ACHN (cell line): ENCODE measurements around the gene ZGPAT.

Source experiments
- DNase-seq: peaks from one replicate; pipeline ENCODE4 v3.0.0-alpha.2; 2015
- in situ Hi-C: cut with HindIII; loops from 2 replicates; pipeline ENCODE4 v1.10.0; 2017; ENCODE audit warnings: low sequenced_read_pairs, low pct_ligation_motif_present, low pct_unique_long_range_greater_than_20kb

ZGPAT gene

GRCh38 chr20:63675681-63676368 is 32.0 kb upstream of the ZGPAT start:
- in situ Hi-C loops: no loop called here
- DNase-seq: no peak

GRCh38 chr20:63678071-63678470 is 29.8 kb upstream of the ZGPAT start:
- no peak for DNase-seq

GRCh38 chr20:63678667-63679465 is 29.0 kb upstream of the ZGPAT start:
- in situ Hi-C loops: no loop called here
- DNase-seq: no peak

More at GRCh38 chr20:63678071-63678470, 29.8 kb upstream of the ZGPAT start:
- in situ Hi-C loops: no loop called here

GRCh38 chr20:63679799-63680305 is 28.0 kb upstream of the ZGPAT start:
- in situ Hi-C loops: no loop called here
- DNase-seq: no peak

- in situ Hi-C loops: no loop called here
- no peak for DNase-seq
Observed at GRCh38 chr20:63680427-63680826, 27.4 kb upstream of the ZGPAT start.

- DNase-seq: no peak
- in situ Hi-C loops: no loop called here
Observed at GRCh38 chr20:63680857-63681608, 26.8 kb upstream of the ZGPAT start.

GRCh38 chr20:63681609-63682142 is 26.2 kb upstream of the ZGPAT start:
- no peak for DNase-seq
- in situ Hi-C loops: no loop called here

GRCh38 chr20:63682384-63683139 is 25.3 kb upstream of the ZGPAT start:
- in situ Hi-C loops: no loop called here
- peak; percentile 98 for DNase-seq

- DNase-seq: no peak
- in situ Hi-C loops: no loop called here
Observed at GRCh38 chr20:63685269-63686026, 22.4 kb upstream of the ZGPAT start.

- DNase-seq: no peak
- in situ Hi-C loops: no loop called here
Observed at GRCh38 chr20:63686094-63686491, 21.7 kb upstream of the ZGPAT start.

GRCh38 chr20:63686492-63687321 is 21.1 kb upstream of the ZGPAT start:
- in situ Hi-C loops: no loop called here
- no peak for DNase-seq

- in situ Hi-C loops: no loop called here
- DNase-seq: no peak
Observed at GRCh38 chr20:63687419-63688178, 20.2 kb upstream of the ZGPAT start.

GRCh38 chr20:63688228-63689045 is 19.4 kb upstream of the ZGPAT start:
- no peak for DNase-seq
- in situ Hi-C loops: no loop called here

- in situ Hi-C loops: no loop called here
- no peak for DNase-seq
Observed at GRCh38 chr20:63689046-63690002, 18.5 kb upstream of the ZGPAT start.
